Parathyroid adenoma (tissue), 2 donors: Measurements from ENCODE around the gene EREG.

Experiments
- H2AFZ ChIP-seq: fragments of 300-600 bp; sonication (generic); one replicate; pipeline ENCODE4 v1.7.0; 2017; ENCODE audit warnings: antibody characterized with exemption, mild to moderate bottlenecking
- H3K27ac ChIP-seq: fragments of 300-600 bp; sonication (generic); one replicate; pipeline ENCODE4 v1.7.0; 2017
- H3K27me3 ChIP-seq: fragments of 300-600 bp; sonication (generic); one replicate; pipeline ENCODE4 v1.7.0; 2017; ENCODE audit warnings: low read length; ENCODE audit not compliant: control insufficient read depth, insufficient read depth
- H3K36me3 ChIP-seq: fragments of 300-600 bp; sonication (generic); one replicate; pipeline ENCODE4 v1.7.0; 2017; ENCODE audit warnings: low read length; ENCODE audit not compliant: control insufficient read depth, insufficient read depth
- H3K4me1 ChIP-seq: fragments of 300-600 bp; sonication (generic); one replicate; pipeline ENCODE4 v1.7.0; 2017; ENCODE audit warnings: control low read depth
- H3K4me2 ChIP-seq: fragments of 300-600 bp; sonication (generic); one replicate; pipeline ENCODE4 v1.7.0; 2017; ENCODE audit warnings: low read length
- H3K4me3 ChIP-seq: fragments of 300-600 bp; sonication (generic); one replicate; pipeline ENCODE4 v1.7.0; 2017; ENCODE audit warnings: low read depth, low read length
- H3K79me2 ChIP-seq: fragments of 300-600 bp; sonication (generic); one replicate; pipeline ENCODE4 v1.7.0; 2017; ENCODE audit warnings: control low read depth
- H3K9ac ChIP-seq: fragments of 300-600 bp; sonication (generic); one replicate; pipeline ENCODE4 v1.7.0; 2017; ENCODE audit warnings: mild to moderate bottlenecking
- H3K9me3 ChIP-seq: fragments of 300-600 bp; sonication (generic); one replicate; pipeline ENCODE4 v1.7.0; 2017; ENCODE audit warnings: low read length; ENCODE audit not compliant: control insufficient read depth
- CTCF ChIP-seq: fragments of 300-600 bp; sonication (generic); IDR thresholded peaks from one replicate; pipeline ENCODE4 v1.7.0; 2017; ENCODE audit warnings: antibody characterized with exemption, mild to moderate bottlenecking
- donor health status: primary hyperparathyroidism.

The EREG gene

GRCh38 chr4:74420863-74421262 is 55.9 kb downstream of the EREG start:
- H3K9ac ChIP-seq, result no peak overlapping the region
- H3K79me2 ChIP-seq, result no peaks in the 10 kb centered on the region
- H3K36me3 ChIP-seq, result no peaks in the 10 kb centered on the region
- H3K9me3 ChIP-seq, result no peaks in the 10 kb centered on the region
- H2AFZ ChIP-seq, result no peak overlapping the region
- H3K27me3 ChIP-seq, result no peaks in the 10 kb centered on the region
- H3K27ac ChIP-seq, result no peak overlapping the region
- TF ChIP-seq CTCF, result no peak
- no peaks in the 10 kb centered on the region for H3K4me1 ChIP-seq
- H3K4me2 ChIP-seq, result no peak overlapping the region
- no peak overlapping the region for H3K4me3 ChIP-seq

- no peak overlapping the region for H2AFZ ChIP-seq
- H3K9me3 ChIP-seq, result no peaks in the 10 kb centered on the region
- H3K9ac ChIP-seq, result no peak overlapping the region
- no peaks in the 10 kb centered on the region for H3K4me1 ChIP-seq
- no peaks in the 10 kb centered on the region for H3K27me3 ChIP-seq
- H3K79me2 ChIP-seq, result no peaks in the 10 kb centered on the region
- TF ChIP-seq CTCF, result no peak
- no peak overlapping the region for H3K27ac ChIP-seq
- no peaks in the 10 kb centered on the region for H3K36me3 ChIP-seq
- no peak overlapping the region for H3K4me2 ChIP-seq
- no peak overlapping the region for H3K4me3 ChIP-seq
Observed at GRCh38 chr4:74423104-74423503, 58.2 kb downstream of the EREG start.

- H3K27ac ChIP-seq, result no peak overlapping the region
- H3K4me2 ChIP-seq, result no peak overlapping the region
- H3K4me3 ChIP-seq, result no peak overlapping the region
- TF ChIP-seq CTCF, result no peak
- H3K36me3 ChIP-seq, result no peaks in the 10 kb centered on the region
- no peaks in the 10 kb centered on the region for H3K9me3 ChIP-seq
- no peaks in the 10 kb centered on the region for H3K4me1 ChIP-seq
- H2AFZ ChIP-seq, result no peak overlapping the region
- H3K27me3 ChIP-seq, result no peaks in the 10 kb centered on the region
- H3K9ac ChIP-seq, result no peak overlapping the region
- no peaks in the 10 kb centered on the region for H3K79me2 ChIP-seq
Observed at GRCh38 chr4:74424111-74424510, 59.2 kb downstream of the EREG start.

GRCh38 chr4:74426101-74426500 is 61.2 kb downstream of the EREG start:
- H3K9me3 ChIP-seq, result no peaks in the 10 kb centered on the region
- no peak for TF ChIP-seq CTCF
- no peak overlapping the region for H3K27ac ChIP-seq
- no peaks in the 10 kb centered on the region for H3K79me2 ChIP-seq
- H3K4me3 ChIP-seq, result no peak overlapping the region
- H3K9ac ChIP-seq, result no peak overlapping the region
- no peaks in the 10 kb centered on the region for H3K4me1 ChIP-seq
- H3K36me3 ChIP-seq, result no peaks in the 10 kb centered on the region
- H2AFZ ChIP-seq, result no peak overlapping the region
- H3K27me3 ChIP-seq, result no peaks in the 10 kb centered on the region
- no peak overlapping the region for H3K4me2 ChIP-seq

GRCh38 chr4:74428276-74428675 is 63.3 kb downstream of the EREG start:
- Histone ChIP-seq H2AFZ (no peak overlapping the region), H3K27ac (no peak overlapping the region), H3K27me3 (no peaks in the 10 kb centered on the region), H3K9ac (no peak overlapping the region), H3K4me2 (no peak overlapping the region), H3K9me3 (no peaks in the 10 kb centered on the region), H3K36me3 (no peaks in the 10 kb centered on the region), H3K79me2 (no peaks in the 10 kb centered on the region), H3K4me1 (no peaks in the 10 kb centered on the region), H3K4me3 (no peak overlapping the region)
- no peak for TF ChIP-seq CTCF
